ENCODE results near the gene ABCD1.
"Not testable (repeated sequence)": the region's sequence is repeated elsewhere in the genome, so short reads cannot be mapped to it uniquely, and the experiment has no call there.

Gene ABCD1

DNA sequence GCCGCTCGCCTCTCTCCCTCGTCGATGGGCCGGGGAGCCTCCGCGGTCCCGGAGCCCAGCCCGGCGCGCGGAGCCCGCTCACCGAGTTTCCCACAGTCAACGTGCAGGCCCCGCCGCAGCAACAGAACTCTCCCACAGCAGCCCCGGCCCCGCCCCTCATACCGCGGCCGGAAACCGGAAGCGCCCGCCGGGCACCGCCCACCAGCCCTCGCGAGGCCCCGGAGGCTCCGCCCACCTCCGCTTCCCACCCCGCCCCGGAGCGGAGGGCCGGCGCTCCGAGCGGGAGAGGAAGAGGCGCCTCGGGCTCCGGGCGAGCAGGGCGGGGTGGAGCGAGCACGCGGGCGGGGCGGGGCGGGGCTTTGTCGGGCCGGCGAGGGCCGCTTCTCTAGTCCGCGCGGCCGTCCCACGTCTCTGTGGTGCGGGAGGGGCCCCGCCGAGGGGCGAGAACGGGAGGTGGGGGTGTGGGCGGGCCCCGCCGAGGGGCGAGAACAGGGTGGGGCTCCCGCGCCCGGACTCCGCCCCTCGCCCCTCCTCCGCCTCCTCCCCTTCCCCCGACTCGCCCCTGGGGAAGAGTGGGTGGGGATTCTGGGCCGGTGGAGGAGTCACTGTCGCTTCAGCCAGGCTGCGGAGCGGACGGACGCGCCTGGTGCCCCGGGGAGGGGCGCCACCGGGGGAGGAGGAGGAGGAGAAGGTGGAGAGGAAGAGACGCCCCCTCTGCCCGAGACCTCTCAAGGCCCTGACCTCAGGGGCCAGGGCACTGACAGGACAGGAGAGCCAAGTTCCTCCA lies at the start of gene ABCD1, which contains the start of gene BCAP31:
Gene ABCD1, plus strand, starts transcription at position 605 of the 787 bp plus-strand sequence. CDS start 411 bp downstream, outside the sequence.
Gene BCAP31, minus strand, starts transcription at position 136 of the 787 bp plus-strand sequence. CDS start 1,143 bp downstream, outside the sequence.
- peak; percentile 89 for DNase-seq (ENCODE audit: low read depth)

DNA sequence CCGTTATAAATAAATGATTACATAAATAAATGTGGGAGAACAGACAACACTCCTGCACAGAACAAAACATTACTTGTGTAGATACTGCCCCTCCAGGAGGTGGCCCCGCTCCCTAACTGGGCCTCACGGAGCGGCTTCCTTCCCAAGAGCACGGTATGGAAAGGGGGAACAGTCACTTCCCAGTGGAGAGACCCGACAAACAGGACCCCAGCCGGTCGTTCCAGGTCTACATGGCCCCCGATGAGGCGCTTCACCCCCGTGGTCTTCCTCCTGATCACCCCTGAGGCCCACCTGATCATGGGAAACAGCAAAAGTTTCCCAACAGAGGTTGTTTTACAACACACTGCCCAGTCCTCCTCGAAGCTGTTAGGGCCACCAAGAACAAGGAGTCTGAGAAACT lies 43.5 kb upstream of the ABCD1 start:
- DNase-seq (ENCODE audit: low read depth) = no peak

DNA sequence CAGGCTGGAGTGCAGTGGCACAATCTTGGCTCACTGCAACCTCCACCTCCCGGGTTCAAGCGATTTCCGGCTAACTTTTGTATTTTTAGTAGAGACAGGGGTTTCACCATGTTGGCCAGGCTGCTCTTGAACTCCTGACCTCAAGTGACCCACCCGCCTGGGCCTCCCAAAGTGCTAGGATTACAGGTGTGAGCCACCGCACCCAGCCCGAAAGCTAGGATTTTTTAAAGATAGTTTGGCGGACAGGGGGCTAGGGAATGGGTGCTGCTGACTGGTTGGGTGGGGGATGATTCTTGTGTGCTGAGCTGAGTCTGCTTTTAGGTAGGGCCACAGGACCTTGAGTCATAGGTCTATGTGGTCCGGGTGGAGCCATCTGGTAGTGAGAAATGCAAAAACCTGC lies 41.2 kb upstream of the ABCD1 start:
- not testable (repeated sequence) for DNase-seq (ENCODE audit: low read depth)

DNA sequence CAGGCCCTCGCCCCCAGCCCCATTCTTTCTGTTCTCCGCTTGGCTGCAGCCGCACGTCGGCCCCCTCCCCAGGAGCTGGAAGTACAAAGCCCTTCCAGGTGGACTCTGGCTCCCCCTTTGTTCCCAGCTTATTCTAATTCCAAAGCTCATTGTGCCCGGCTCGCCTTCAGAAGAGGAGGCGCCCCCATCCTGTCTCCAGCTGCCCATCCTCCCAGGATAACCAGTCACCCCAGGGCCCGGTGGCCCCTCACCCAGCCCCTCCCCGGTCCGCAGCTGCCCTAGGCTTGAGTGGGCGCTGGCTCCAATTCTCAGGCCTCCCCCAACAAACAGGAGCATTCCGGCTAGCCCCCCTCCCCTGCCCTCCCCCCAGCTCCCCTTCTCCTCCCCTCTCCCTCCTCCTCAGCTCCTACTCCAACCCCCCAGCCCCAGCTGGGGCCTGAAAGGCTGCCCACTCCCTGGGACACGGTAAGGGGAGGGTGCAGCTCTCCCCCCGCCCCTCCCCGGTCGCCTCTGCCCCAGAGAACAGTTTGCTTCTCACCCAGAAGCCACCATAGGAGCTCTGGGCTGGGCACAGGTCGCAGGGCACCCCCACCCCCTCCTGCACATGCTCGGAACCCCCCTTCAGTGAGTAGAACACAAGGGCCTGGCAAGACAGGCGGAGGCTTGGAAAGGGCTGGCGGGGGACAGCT lies 40.0 kb upstream of the ABCD1 start:
- DNase-seq (ENCODE audit: low read depth) = no peak

DNA sequence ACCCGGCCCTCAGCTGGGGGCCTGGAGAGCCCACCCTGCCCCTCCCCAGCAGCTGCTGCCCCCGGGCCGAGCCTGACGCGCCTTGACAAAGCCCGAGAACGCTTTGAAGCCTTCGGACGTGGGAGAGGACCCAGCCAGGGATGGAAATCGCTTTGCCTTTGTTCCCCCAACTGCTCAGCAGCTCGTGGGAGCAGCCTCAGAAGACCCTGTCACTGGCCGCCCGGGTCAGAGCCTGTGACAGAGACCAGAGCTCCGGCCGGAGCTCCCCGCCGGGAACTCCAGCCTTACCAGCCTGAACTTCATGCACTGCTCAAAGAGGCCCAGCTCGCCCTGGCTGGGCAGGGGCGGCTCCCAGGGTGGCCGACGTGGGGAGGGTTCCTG lies 39.5 kb upstream of the ABCD1 start:
- no peak for DNase-seq (ENCODE audit: low read depth)

DNA sequence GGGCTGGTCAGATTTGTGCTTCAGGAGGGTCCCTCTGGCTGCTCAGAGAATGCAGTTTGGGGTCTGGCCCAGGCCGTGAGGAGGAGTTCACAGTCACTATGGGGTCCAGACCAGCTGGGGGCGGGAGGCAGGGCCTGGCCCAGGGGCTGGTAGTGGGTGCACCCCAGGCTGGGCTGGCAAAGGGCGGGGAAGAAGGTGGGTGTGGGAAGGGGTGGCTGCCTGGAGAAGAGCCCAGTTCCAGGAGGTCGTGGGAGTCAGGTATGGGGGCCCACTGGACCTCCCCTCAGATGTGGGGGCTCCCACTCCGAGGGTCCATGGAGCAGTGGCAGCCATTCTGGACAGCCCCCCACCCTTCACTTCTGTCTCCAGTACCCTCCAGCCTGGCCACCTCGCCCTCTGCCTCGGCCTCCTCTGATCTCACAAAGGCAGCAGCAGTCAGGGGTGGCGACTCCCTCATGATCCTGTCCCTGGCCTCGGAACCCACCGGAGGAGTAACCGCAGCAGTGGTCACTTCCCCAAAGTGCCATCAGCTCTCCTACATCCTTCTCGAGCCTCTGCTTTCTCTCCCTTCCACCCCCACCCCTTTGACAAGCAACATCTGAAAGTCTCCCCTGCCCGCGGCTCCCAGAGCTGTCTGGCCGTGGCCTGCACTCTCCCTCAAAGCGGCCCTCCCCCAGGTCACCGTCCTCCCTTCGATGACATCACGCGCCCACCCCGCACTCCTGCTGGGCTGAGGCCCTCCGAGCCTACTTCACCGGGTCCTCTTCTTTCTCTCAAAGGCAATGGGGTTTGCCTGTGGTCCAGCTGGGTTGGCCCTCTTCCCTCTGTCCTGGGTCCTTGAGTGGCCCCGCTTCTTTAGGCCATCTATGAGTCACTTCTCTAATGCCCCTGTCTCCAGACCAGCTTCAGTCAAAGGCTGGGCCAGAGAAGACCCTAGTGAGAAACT lies 38.6 kb upstream of the ABCD1 start:
- no peak for DNase-seq (ENCODE audit: low read depth)

DNA sequence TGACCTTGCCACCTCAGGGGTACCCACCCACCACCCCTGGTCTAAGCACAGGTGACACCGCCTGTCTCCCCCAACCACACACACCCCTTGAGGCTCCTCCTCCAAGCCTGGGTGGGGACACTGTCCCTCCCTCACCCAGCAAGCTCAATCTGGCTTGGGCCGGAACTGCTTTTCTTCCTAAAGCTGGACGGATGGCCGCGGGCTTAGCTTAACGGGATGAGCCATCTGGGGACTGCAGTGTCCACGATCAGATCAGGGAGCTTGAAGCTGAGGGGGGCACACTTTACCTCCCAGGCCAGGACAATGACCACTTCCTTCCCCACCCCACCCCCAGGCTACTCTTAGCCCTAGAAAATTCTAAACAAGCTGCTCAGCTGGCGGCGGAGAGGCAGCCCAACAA lies 37.9 kb upstream of the ABCD1 start:
- DNase-seq (ENCODE audit: low read depth) = no peak

DNA sequence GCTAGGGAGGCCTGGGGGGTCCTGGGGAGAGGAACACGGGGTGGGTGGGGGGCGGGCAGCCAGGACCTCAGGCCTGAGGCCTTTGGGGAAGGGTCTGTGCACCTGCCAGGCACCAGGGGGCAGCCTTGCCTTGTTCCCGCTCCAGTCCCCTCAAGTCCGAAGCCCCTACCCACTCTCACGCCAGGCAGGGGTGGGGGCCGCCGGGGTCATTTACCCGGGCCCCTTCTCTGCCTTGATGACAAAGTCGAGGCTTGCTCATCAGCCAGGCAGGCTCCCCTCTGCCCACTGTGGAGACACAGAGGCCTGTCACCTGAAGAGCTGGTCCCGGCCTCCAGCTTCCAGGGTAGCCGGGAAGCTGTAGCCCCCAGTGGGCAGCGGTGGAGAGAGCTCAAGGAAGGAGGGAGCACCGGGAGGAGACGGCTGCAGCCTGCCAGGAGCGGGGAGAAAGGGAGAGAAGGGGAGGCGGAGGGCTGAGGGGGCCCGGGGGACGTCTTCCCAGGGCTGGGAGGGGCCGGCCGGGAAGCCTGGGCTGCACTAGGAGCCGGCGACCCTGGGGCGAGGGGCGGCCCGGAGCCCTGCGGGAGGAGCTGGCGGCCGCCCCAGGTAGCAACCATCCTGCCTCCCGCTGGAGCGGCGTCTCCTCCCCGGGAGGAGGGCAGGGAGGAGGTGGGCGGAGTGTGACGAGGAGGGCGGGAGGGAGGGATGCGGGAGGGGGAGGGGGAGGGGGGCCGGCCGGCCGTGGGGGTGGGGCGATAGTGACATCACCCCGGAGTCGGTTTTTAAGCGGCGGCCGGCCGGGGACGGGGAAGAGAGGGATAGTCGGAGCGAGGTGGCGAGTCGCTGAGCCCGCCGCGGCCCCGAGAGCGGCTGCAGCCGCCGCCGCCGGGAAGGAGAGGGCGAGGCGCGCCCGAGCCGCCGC lies 37.3 kb upstream of the ABCD1 start, which contains the start of gene SLC6A8:
Gene SLC6A8, plus strand, starts transcription at position 806 of the 919 bp plus-strand sequence. CDS start 649 bp downstream, outside the sequence.
- peak; percentile 70 for DNase-seq (ENCODE audit: low read depth)

DNA sequence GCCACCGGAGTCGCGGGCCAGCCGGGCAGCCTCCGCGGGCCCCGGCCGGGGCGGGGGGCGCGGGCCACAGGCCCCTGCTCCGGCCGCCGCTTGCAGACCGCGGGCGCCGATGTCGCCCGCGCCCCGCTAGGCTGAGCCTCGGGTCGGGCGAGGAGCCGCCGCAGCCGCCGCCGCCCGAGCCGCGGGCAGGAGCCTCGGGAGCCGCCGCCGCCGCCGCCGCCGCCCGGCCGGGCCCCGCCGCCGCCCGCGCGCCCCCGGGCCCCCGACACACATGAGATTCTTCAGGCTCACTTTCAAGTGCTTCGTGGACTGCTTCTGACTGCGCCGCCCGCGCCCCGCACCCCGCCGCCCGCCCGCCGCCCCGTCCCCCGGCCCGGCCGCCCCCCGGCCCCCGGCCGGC lies 36.6 kb upstream of the ABCD1 start:
- no peak for DNase-seq (ENCODE audit: low read depth)

DNA sequence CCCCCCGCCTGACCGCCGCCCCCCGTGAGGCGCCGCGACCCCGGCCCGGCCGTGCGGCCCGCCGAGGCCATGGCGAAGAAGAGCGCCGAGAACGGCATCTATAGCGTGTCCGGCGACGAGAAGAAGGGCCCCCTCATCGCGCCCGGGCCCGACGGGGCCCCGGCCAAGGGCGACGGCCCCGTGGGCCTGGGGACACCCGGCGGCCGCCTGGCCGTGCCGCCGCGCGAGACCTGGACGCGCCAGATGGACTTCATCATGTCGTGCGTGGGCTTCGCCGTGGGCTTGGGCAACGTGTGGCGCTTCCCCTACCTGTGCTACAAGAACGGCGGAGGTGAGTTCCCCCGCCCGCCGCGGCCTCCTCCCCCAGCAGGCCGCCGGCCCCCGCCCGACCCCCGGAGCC lies 36.1 kb upstream of the ABCD1 start:
- no peak for DNase-seq (ENCODE audit: low read depth)

DNA sequence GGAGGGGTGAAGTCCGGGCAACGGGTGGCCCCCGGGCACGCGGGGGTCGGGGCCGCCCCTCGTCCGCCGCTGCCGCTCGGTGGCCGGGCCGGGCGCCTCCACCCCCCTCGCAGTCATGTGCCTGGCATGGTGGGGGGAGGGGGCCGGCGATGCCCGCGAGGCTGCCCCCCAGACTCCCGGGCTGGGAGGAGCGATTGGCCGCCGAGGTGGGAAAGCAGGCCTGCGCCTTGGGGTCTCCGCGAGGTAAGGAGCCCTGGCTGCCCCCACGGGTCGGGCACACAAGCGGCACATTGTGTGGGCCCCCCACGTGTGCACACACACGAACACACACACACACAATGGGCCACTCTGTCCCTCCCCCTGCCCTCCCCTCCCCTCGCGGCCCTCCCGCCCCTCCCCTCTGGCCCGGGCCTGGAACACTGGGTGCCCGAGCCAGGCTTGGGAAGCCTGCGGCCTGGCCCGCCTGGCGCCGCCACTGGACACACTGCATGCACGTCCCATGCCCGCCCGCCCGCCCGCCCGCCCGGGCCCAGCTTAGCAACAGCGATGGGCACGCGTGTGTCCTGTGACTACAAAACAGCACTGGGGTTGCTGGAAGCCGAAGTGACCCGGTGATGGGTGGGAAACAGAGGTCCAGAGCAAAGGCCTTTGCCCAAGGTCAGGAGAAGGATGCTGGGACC lies 35.6 kb upstream of the ABCD1 start:
- peak; percentile 56 for DNase-seq (ENCODE audit: low read depth)

DNA sequence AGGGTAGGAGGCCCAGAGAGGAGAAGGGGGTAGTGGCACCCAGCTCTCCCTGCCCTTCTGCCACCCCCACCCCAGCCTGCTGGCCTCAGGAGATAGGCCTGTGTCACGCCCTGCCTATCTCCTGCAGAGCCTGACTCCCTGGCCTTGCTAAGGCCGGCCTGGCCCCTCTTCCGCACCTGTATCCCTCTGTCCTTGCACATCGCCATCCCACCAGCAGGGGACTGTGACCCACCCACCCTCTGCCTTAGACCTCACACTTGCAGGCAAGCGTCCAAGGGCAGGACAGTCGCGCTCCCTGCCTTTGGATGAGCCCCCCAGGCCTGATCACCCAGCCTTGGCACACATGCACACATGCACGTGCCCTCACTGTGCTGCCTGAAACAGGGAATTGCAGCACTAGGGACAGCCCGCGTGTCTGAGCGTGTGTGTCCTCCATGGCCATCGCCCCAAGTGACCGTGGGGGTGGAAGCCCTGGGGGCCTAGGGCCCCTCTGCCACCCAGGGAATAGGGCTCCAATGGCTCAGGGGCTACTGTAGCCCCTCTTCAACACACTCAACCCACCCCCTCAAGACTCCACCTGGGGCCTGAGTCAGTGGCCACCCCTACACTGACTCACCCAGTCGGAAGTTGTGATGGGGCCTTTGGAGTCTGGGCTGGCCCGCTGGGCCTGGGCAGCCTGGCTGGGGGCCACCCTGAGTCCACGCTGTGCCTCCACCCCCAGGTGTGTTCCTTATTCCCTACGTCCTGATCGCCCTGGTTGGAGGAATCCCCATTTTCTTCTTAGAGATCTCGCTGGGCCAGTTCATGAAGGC lies 34.8 kb upstream of the ABCD1 start:
- no peak for DNase-seq (ENCODE audit: low read depth)

DNA sequence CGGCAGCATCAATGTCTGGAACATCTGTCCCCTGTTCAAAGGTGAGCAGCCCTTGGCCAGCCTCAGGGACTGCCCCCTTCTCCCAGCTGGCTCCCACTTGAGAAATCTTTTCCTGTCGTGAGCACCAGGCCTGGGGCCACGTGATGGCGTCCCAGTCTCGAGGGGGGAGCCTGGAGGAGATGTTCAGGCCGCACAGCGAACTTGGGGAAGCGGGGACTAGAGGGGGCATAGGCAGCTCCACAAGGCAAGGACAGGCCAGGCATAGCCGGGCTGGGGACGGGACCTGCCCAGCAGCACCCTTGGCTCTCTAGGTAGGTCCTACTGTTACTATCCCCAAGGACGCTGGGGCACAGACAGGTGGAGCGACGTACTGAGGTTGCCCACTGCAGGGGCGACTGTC lies 34.2 kb upstream of the ABCD1 start:
- no peak for DNase-seq (ENCODE audit: low read depth)

DNA sequence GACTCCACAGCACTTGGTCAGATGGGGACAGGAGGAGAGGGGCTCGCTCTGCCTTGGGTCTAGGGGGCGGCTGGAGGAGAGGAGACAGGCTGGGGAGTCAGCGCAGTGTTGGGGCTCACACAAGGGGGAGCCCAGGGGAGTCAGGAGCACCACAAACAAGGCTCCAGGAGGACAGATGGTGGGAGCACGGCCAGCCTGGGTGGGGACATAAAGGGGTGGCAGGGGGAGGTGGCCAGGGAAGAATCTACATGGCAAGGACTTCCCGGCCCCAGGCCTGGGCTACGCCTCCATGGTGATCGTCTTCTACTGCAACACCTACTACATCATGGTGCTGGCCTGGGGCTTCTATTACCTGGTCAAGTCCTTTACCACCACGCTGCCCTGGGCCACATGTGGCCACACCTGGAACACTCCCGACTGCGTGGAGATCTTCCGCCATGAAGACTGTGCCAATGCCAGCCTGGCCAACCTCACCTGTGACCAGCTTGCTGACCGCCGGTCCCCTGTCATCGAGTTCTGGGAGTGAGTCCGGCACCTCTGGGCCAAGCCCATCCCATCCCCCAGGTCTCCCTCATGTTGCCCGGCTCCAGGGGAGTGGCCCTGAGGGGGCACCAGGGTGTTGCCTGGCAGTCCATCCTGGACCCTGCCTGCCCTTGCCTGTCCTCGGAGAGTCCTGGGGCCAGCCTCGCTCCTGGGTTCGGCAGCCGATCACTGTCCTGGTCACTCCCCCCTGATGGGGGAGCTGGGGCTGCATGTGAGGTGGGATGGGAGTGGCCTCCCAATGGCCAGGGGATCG lies 33.4 kb upstream of the ABCD1 start:
- not testable (repeated sequence) for DNase-seq (ENCODE audit: low read depth)

DNA sequence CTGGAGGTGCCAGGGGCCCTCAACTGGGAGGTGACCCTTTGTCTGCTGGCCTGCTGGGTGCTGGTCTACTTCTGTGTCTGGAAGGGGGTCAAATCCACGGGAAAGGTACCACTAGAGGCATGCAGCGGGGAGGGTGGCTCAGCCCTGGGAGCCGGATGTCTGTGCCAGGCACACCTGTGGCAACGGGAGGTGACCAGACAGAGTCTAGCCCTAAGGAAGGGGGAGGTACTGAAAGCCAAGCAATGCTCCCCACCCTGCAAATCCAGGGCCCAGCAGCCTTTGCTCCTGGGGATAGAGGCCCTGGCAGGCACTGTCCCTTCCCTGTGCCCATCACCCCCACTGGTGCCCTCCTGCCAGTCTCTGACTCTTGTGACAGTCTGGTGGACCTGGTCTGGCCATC lies 32.7 kb upstream of the ABCD1 start:
- DNase-seq (ENCODE audit: low read depth) = no peak

DNA sequence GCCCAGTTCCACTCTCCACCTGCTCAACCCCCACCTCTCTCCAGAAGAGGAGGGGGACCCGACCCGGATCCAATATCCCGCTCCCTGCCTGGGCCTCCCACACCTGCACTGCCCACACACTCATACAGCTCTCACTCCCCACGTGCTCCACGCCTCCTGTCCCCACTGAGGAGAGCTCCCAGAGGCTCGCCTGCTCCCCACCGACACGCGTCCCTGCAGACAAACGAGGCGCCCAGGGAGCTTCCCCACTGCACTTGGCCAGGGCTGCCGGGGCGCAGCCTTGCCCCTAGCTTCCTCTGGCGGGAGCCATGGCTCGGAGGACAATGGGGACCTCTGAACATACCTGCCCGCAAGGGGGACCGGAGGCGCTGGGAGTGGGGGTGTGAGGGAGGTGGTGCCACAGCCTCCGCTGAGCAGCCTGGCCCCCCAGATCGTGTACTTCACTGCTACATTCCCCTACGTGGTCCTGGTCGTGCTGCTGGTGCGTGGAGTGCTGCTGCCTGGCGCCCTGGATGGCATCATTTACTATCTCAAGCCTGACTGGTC lies 32.0 kb upstream of the ABCD1 start:
- no peak for DNase-seq (ENCODE audit: low read depth)

DNA sequence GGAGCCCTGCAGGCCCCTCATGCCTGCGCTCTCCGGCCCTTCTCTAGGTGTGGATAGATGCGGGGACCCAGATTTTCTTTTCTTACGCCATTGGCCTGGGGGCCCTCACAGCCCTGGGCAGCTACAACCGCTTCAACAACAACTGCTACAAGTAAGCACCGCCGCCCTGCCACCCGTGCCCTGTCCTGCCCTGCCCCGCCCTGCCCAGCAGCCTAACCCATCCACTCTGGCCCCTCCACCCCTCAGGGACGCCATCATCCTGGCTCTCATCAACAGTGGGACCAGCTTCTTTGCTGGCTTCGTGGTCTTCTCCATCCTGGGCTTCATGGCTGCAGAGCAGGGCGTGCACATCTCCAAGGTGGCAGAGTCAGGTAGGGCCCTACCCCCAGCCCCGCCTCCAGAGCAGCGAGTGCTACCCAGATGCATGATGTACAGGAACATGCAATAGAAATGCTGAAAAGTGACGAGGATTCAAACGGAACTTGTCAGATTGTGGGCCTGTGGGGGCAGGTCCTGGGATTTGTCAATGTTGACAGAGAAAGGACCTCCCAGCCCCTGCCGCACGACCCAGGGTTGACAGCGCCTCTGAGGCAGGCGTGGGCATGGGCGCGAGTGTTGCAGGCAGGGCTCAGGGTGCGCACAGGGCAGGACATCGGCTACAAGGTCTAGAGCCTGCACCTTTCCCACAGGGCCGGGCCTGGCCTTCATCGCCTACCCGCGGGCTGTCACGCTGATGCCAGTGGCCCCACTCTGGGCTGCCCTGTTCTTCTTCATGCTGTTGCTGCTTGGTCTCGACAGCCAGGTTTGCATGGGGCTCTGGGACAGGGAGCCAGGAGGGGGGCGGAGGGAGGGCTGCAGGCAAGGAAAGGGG lies 31.2 kb upstream of the ABCD1 start:
- no peak for DNase-seq (ENCODE audit: low read depth)
